ENCODE measurements around the gene FGF7.

GRCh38 chr15:49382394-49382793 is 40.6 kb upstream of the FGF7 start:
- TF ChIP-seq CTCF (conservative IDR thresholded peaks at IDR 0.05) (no peak), ZFX (IDR thresholded peaks at IDR 0.05) (no peak)
